ENCODE results near the gene CHRD.
"Not testable (repeated sequence)": the region's sequence is repeated elsewhere in the genome, so short reads cannot be mapped to it uniquely, and the experiment has no call there.

The CHRD gene

GRCh38 chr3:184337981-184338380 lies 41.9 kb upstream of the CHRD start:
- H3K27ac ChIP-seq (ENCODE audit: low read depth, low read length) = peak overlapping the region; percentile 46
- no peaks in the 10 kb centered on the region for H3K9me3 ChIP-seq (ENCODE audit: control insufficient read depth, insufficient read depth, low read length)
- H3K9ac ChIP-seq (ENCODE audit: low read depth, low read length) = no peak overlapping the region
- no peaks in the 10 kb centered on the region for H3K27me3 ChIP-seq (ENCODE audit: control insufficient read depth, insufficient read depth, low read length)
- H3K36me3 ChIP-seq (ENCODE audit: control insufficient read depth, insufficient read depth, low read length) = peaks cover 29% of the 10 kb centered on the region
- H3K4me1 ChIP-seq (ENCODE audit: control insufficient read depth, insufficient read depth, low read length) = peaks cover 25% of the 10 kb centered on the region
- H3K4me3 ChIP-seq (ENCODE audit: low read depth, low read length) = peak overlapping the region; percentile 27

GRCh38 chr3:184338511-184338945 lies 41.3 kb upstream of the CHRD start:
- peak overlapping the region; percentile 46 for H3K27ac ChIP-seq (ENCODE audit: low read depth, low read length)
- no peak overlapping the region for H3K9ac ChIP-seq (ENCODE audit: low read depth, low read length)
- H3K4me3 ChIP-seq (ENCODE audit: low read depth, low read length) = peak overlapping the region; percentile 27
- no peaks in the 10 kb centered on the region for H3K9me3 ChIP-seq (ENCODE audit: control insufficient read depth, insufficient read depth, low read length)
- peaks cover 29% of the 10 kb centered on the region for H3K36me3 ChIP-seq (ENCODE audit: control insufficient read depth, insufficient read depth, low read length)
- H3K4me1 ChIP-seq (ENCODE audit: control insufficient read depth, insufficient read depth, low read length) = peaks cover 25% of the 10 kb centered on the region
- H3K27me3 ChIP-seq (ENCODE audit: control insufficient read depth, insufficient read depth, low read length) = no peaks in the 10 kb centered on the region

GRCh38 chr3:184339001-184339400 lies 40.9 kb upstream of the CHRD start:
- peak overlapping the region; percentile 46 for H3K27ac ChIP-seq (ENCODE audit: low read depth, low read length)
- H3K27me3 ChIP-seq (ENCODE audit: control insufficient read depth, insufficient read depth, low read length) = no peaks in the 10 kb centered on the region
- H3K4me1 ChIP-seq (ENCODE audit: control insufficient read depth, insufficient read depth, low read length) = peaks cover 25% of the 10 kb centered on the region
- H3K4me3 ChIP-seq (ENCODE audit: low read depth, low read length) = peak overlapping the region; percentile 27
- H3K36me3 ChIP-seq (ENCODE audit: control insufficient read depth, insufficient read depth, low read length) = peaks cover 27% of the 10 kb centered on the region
- H3K9ac ChIP-seq (ENCODE audit: low read depth, low read length) = no peak overlapping the region
- H3K9me3 ChIP-seq (ENCODE audit: control insufficient read depth, insufficient read depth, low read length) = no peaks in the 10 kb centered on the region

DNA sequence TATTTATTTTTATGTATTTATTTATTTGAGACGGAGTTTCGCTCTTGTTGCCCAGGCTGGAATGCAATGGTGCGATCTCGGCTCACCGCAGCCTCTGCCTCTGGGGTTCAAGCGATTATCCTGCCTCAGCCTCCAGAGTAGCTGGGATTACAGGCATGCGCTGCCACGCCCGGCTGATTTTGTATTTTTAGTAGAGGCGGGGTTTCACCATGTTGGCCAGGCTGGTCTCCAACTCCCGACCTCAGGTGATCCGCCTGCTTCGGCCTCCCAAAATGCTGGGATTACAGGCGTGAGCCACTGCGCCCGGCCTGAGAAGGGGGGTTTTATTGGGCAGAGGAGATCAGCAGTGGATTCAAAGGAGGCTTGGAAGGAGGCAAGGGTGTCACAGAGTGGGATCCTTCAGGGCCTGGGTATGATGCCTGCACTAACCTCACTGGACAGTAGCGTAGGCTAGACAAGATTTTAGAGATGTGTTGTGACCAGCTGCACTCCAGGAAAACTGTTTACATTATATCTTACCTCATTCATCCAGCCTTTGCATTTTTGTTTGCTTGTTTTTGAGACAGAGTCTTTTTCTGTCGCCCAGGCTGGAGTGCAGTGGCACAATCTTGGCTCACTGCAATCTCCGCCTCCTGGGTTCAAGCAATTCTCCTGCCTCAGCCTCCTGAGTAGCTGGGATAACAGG lies 40.3 kb upstream of the CHRD start:
- Histone ChIP-seq H3K4me1 (ENCODE audit: control insufficient read depth, insufficient read depth, low read length) (peaks cover 25% of the 10 kb centered on the region), H3K36me3 (ENCODE audit: control insufficient read depth, insufficient read depth, low read length) (peaks cover 21% of the 10 kb centered on the region)
- H3K9me3 ChIP-seq (ENCODE audit: control insufficient read depth, insufficient read depth, low read length); H3K27ac ChIP-seq (ENCODE audit: low read depth, low read length); H3K27me3 ChIP-seq (ENCODE audit: control insufficient read depth, insufficient read depth, low read length); H3K9ac ChIP-seq (ENCODE audit: low read depth, low read length); H3K4me3 ChIP-seq (ENCODE audit: low read depth, low read length): not testable (repeated sequence)

GRCh38 chr3:184341925-184342324 lies 37.9 kb upstream of the CHRD start:
- Histone ChIP-seq H3K4me1 (ENCODE audit: control insufficient read depth, insufficient read depth, low read length) (peaks cover 24% of the 10 kb centered on the region), H3K27ac (ENCODE audit: low read depth, low read length) (no peak overlapping the region), H3K4me3 (ENCODE audit: low read depth, low read length) (no peak overlapping the region), H3K36me3 (ENCODE audit: control insufficient read depth, insufficient read depth, low read length) (peaks cover 14% of the 10 kb centered on the region), H3K9me3 (ENCODE audit: control insufficient read depth, insufficient read depth, low read length) (no peaks in the 10 kb centered on the region), H3K27me3 (ENCODE audit: control insufficient read depth, insufficient read depth, low read length) (no peaks in the 10 kb centered on the region), H3K9ac (ENCODE audit: low read depth, low read length) (no peak overlapping the region)

- H3K9ac ChIP-seq (ENCODE audit: low read depth, low read length) = no peak overlapping the region
- peaks cover 19% of the 10 kb centered on the region for H3K36me3 ChIP-seq (ENCODE audit: control insufficient read depth, insufficient read depth, low read length)
- H3K4me1 ChIP-seq (ENCODE audit: control insufficient read depth, insufficient read depth, low read length) = peaks cover 12% of the 10 kb centered on the region
- no peak overlapping the region for H3K27ac ChIP-seq (ENCODE audit: low read depth, low read length)
- H3K9me3 ChIP-seq (ENCODE audit: control insufficient read depth, insufficient read depth, low read length) = no peaks in the 10 kb centered on the region
- no peaks in the 10 kb centered on the region for H3K27me3 ChIP-seq (ENCODE audit: control insufficient read depth, insufficient read depth, low read length)
- no peak overlapping the region for H3K4me3 ChIP-seq (ENCODE audit: low read depth, low read length)
These were observed 36.5 kb upstream of the CHRD start for GRCh38 chr3:184343200-184343876.

DNA sequence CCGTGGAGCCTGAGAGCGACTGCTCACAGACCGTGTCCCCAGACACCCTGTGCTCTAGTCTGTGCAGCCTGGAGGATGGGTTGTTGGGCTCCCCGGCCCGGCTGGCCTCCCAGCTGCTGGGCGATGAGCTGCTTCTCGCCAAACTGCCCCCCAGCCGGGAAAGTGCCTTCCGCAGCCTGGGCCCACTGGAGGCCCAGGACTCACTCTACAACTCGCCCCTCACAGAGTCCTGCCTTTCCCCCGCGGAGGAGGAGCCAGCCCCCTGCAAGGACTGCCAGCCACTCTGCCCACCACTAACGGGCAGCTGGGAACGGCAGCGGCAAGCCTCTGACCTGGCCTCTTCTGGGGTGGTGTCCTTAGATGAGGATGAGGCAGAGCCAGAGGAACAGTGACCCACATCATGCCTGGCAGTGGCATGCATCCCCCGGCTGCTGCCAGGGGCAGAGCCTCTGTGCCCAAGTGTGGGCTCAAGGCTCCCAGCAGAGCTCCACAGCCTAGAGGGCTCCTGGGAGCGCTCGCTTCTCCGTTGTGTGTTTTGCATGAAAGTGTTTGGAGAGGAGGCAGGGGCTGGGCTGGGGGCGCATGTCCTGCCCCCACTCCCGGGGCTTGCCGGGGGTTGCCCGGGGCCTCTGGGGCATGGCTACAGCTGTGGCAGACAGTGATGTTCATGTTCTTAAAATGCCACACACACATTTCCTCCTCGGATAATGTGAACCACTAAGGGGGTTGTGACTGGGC lies 35.1 kb upstream of the CHRD start:
- Histone ChIP-seq H3K9me3 (ENCODE audit: control insufficient read depth, insufficient read depth, low read length) (no peaks in the 10 kb centered on the region), H3K36me3 (ENCODE audit: control insufficient read depth, insufficient read depth, low read length) (peaks cover 19% of the 10 kb centered on the region), H3K4me3 (ENCODE audit: low read depth, low read length) (no peak overlapping the region), H3K27me3 (ENCODE audit: control insufficient read depth, insufficient read depth, low read length) (no peaks in the 10 kb centered on the region), H3K4me1 (ENCODE audit: control insufficient read depth, insufficient read depth, low read length) (peaks cover 6% of the 10 kb centered on the region), H3K27ac (ENCODE audit: low read depth, low read length) (no peak overlapping the region), H3K9ac (ENCODE audit: low read depth, low read length) (no peak overlapping the region)

DNA sequence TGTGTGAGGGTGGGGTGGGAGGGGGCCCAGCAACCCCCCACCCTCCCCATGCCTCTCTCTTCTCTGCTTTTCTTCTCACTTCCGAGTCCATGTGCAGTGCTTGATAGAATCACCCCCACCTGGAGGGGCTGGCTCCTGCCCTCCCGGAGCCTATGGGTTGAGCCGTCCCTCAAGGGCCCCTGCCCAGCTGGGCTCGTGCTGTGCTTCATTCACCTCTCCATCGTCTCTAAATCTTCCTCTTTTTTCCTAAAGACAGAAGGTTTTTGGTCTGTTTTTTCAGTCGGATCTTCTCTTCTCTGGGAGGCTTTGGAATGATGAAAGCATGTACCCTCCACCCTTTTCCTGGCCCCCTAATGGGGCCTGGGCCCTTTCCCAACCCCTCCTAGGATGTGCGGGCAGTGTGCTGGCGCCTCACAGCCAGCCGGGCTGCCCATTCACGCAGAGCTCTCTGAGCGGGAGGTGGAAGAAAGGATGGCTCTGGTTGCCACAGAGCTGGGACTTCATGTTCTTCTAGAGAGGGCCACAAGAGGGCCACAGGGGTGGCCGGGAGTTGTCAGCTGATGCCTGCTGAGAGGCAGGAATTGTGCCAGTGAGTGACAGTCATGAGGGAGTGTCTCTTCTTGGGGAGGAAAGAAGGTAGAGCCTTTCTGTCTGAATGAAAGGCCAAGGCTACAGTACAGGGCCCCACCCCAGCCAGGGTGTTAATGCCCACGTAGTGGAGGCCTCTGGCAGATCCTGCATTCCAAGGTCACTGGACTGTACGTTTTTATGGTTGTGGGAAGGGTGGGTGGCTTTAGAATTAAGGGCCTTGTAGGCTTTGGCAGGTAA lies 34.3 kb upstream of the CHRD start:
- H3K4me1 ChIP-seq (ENCODE audit: control insufficient read depth, insufficient read depth, low read length) = peaks cover 6% of the 10 kb centered on the region
- H3K36me3 ChIP-seq (ENCODE audit: control insufficient read depth, insufficient read depth, low read length) = peaks cover 19% of the 10 kb centered on the region
- peak overlapping the region; percentile 72 for H3K27ac ChIP-seq (ENCODE audit: low read depth, low read length)
- H3K4me3 ChIP-seq (ENCODE audit: low read depth, low read length) = no peak overlapping the region
- H3K9ac ChIP-seq (ENCODE audit: low read depth, low read length) = no peak overlapping the region
- no peaks in the 10 kb centered on the region for H3K9me3 ChIP-seq (ENCODE audit: control insufficient read depth, insufficient read depth, low read length)
- no peaks in the 10 kb centered on the region for H3K27me3 ChIP-seq (ENCODE audit: control insufficient read depth, insufficient read depth, low read length)

DNA sequence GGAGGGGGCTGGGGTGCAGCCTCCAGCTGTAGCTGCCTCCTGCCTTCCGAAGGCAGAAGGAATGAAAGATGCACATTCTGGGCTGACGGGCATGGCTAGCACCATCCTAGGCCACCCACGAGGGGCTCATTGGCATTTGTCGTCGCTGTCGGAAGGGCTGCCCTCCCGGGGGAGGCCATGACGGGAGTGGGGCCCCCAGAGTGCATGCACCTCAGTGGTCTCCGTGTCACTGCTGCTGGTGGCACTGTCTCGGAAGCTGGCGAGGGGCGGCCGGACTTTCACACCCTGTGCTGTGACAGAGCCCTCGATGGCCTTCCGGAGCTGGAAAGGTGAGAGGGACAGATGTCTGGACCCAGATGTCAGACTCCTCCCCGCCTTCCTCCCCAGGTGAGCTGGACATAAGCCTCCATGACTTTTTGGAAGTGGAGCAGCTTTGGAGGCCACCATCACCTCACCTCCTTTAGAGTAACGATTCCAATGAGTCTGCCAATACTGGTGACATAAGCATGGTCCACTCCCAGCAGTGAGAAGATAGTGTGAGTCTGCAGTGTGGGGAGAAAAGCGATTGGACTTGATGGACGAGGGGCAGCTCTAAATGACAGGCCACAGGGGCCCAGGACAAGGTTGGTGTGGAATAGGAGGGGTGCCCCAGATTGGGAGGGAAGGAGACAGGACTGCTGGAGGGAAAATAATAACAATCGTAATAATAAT lies 33.2 kb upstream of the CHRD start:
- H3K4me1 ChIP-seq (ENCODE audit: control insufficient read depth, insufficient read depth, low read length) = peaks cover 15% of the 10 kb centered on the region
- no peaks in the 10 kb centered on the region for H3K9me3 ChIP-seq (ENCODE audit: control insufficient read depth, insufficient read depth, low read length)
- no peak overlapping the region for H3K9ac ChIP-seq (ENCODE audit: low read depth, low read length)
- H3K4me3 ChIP-seq (ENCODE audit: low read depth, low read length) = no peak overlapping the region
- H3K27me3 ChIP-seq (ENCODE audit: control insufficient read depth, insufficient read depth, low read length) = no peaks in the 10 kb centered on the region
- H3K36me3 ChIP-seq (ENCODE audit: control insufficient read depth, insufficient read depth, low read length) = peaks cover 21% of the 10 kb centered on the region
- no peak overlapping the region for H3K27ac ChIP-seq (ENCODE audit: low read depth, low read length)

- no peak overlapping the region for H3K9ac ChIP-seq (ENCODE audit: low read depth, low read length)
- H3K36me3 ChIP-seq (ENCODE audit: control insufficient read depth, insufficient read depth, low read length) = peaks cover 28% of the 10 kb centered on the region
- no peak overlapping the region for H3K27ac ChIP-seq (ENCODE audit: low read depth, low read length)
- peaks cover 21% of the 10 kb centered on the region for H3K4me1 ChIP-seq (ENCODE audit: control insufficient read depth, insufficient read depth, low read length)
- H3K27me3 ChIP-seq (ENCODE audit: control insufficient read depth, insufficient read depth, low read length) = no peaks in the 10 kb centered on the region
- no peak overlapping the region for H3K4me3 ChIP-seq (ENCODE audit: low read depth, low read length)
- no peaks in the 10 kb centered on the region for H3K9me3 ChIP-seq (ENCODE audit: control insufficient read depth, insufficient read depth, low read length)
These were observed 32.4 kb upstream of the CHRD start for GRCh38 chr3:184347321-184348056.

All from HUES48 (cell line).